HG03066 (cell line): ENCODE data around the gene ZNF497.

Experiments
- ATAC-seq: cut with Tn5 transposase; IDR thresholded peaks from one replicate; pipeline ENCODE4 v1.9.1; 2021; ENCODE audit warnings: low read depth; ENCODE audit not compliant: unreplicated experiment

Gene ZNF497

DNA sequence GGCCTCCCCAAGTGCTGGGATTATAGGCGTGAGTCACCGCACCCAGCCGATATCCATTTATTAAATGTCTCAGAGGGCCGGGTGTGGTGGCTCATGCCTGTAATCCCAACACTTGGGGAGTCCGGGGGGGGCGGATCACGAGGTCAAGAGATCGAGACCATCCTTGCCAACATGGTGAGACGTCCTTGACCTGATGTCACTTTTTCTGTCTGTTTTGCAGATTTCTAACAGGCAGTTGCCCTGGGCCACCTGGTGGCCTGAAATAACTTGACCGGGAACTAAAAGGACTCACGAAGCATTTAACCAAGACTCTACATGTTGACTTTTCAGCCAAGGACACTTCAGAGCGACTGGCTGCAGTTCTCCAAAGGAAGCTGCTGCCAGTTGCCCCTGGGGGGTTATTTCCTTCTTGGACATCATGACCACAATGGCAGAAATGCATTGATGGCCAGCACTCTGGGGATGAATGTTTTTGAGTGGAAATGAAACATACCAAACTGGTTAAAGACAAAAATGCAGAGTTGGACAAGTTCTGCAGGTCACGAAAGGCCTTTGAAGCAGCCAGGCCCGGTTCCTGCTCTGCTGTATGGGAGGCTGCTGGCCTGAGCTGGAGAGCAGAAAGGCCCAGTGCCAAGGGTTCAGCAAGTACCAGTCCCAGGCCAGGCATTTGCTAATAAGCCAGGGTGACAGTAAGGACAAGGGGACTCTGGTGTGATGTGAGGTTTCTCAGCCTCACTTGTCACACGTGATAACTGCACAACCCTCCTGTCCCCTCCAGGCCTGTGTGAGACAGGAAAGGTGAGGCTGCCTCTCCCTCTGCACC, 10.0 kb upstream of the ZNF497 start:
- no peak for ATAC-seq

DNA sequence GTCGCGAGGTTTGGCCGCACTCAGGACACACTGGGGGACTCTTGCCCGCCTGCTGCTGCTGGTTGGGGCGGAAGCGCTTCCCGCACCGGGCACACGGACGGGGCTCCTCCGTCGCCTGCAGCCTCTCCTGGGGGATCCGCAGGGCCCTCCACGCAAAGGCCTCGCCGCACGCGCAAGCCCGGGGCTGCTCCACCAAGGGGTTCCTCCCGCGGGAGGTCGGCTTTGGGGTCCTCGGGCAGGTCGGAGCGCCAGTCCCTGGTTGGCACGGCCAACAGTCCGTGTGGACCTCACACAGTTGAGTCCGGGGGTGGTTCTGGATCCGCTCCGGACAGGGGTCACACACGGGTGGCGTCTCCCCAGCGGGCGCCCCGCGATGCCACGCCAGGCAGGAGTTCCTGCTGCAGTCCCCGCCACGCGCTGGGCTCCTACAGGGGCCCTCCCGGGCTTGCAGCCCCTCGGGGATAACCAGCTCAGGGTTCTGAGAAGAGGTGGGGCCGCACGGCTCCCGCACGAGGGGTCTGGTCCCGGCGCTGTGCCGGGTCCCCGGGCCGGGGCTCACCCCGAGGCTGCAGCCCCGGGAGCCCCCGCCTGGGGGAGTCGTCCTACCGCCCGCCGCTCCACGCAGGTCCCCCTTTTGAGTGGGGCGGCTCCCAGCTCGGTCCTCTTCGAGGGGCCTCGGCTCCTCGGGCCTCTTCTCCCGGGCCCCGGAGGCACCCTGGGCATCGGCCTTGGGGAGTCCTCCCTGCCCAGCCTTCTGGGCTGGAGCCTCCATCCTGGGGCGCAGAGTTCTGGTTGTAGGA, 6.2 kb upstream of the ZNF497 start:
- no peak for ATAC-seq

DNA sequence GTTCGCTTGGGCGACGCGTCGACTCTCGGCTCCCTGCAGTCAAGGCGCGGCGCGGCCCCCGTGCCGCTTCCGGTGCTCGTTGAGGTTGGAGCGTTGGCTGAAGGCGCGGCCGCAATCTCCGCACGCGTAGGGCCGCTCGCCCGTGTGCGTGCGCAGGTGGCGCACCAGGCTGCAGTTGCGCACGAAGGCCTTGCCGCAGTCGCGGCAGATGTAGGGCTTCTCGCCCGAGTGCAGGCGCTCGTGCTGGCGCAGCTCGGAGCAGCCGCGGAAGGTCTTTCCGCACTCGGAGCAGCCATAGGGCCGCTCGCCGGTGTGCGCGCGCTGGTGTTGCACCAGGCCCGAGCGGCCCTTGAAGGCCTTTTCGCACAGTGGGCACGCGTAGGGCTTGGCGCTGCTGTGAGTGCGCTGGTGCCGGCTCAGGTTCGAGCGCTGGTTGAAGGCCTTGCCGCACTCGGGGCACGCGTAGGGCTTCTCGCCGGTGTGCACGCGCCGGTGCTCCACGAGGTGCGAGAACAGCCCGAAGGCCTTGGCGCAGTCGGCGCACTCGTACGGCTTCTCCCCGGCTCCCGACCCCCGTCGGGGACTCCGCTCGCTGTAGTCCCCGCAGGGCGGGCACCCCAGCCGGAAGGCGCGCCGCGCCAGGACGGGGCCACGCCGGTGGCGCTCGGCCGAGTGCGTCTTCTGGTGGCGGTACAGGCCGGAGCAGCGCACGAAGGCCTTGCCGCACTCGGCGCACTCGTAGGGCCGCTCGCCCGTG, 5.3 kb upstream of the ZNF497 start:
- ATAC-seq = no peak

DNA sequence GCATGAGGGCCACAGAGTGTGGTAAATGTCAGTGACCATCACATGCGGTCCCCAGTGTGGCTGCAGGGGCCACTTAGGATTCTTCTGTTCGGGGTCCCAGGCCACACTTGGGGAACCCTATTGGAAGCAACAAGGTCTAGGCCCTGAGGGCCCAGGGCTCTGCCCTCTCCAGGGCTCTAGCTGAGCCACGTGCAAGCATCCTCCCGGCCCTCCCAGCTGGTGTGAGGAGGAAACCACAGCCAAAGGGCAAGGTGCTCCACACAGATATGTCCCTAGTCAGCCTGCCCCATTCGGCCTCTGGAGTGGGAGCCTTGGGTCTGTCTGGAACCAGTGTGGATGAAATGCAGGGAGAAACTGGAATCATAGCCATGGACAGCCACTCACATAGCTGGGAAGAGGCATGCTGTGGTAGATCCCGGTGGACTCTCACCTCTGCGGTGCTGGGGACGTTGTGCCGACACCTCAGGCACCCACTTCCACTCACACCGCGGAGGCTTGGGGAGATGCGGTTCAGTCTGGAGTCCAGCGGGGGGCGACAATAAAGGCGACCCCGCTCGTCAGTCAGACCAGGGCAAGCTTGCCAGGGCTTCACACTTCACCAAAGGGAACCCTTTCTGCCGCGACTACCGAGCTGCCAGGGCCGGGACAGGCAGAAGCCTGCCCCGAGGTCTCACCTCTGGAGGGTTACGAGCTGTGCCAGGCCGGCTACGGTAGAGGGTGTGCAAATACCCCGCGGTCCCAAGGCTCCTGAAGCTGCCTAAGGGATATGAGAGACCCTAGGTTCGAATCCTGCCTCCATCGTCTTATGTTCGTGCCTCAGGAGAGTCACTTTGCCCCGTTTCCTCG, 4.3 kb upstream of the ZNF497 start:
- ATAC-seq = no peak

DNA sequence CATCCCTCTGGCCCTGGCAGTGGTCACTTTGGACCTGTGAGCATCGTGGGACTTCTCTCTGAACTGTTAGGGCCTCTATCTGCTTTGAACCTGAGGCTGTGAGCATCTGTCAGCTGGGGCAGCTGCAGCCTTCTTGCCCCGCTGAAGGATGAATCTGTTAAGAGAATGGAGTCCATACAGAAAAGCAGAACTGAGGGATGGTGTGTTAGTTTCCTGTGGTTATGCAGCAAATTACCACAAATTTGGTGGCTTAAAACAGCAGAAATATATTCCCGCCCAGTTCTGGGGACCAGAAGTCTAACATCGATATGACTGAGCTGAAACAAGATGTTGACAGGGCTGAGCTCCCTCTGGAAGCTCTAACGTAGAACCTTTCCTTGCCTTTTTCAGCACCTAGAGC, 1.6 kb upstream of the ZNF497 start:
- ATAC-seq = no peak

DNA sequence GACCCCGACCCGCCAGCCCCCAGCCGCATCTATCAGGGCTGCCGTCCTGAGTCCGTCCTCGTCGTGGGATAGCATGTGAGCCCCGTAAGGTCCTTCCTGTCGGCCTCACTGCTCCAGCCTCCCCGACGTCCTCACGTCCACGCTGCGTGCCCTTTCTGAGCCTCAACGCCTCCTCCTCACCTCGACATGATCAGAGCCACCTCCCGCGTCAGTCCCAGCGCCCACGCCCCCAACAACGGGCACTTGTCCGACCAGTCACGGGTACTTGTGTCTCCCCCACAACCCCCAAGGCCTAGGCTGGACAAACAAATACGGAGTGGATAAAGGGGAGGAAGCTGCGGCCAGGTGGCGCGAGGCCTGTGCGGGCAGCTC, 665 bp downstream of the ZNF497 start:
- ATAC-seq = no peak

DNA sequence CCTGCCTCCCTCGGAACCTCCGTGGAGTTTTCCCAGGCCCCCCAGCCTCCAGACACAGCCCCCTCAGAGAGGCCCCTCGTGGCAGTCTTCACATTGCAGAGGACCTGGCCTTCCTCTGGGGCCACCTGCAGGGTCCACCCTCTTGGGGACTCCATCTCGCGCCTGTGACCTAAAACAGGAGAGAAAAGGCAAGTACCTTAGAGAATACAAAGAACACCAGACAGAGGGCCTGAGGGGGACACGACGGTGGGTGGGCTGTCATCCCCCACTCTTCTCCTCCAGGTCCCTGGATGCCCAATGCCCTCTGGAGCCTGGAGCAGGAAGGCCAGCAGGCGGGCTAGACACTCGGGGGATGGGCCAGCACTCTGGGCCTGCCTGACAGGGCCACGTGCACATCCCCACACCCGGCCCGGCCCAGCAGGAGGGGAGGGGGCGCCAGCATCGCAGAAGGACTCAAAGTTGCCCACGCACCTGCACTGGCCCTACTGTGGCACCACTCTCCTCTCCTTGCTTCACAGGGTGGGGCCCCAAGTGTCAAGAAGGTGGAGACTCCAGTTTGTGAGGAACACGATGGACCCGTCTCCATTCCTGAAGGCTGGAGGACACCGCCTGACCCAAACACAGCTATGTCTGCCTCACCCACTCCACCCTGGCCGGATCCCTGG, 4.9 kb downstream of the ZNF497 start:
- no peak for ATAC-seq

DNA sequence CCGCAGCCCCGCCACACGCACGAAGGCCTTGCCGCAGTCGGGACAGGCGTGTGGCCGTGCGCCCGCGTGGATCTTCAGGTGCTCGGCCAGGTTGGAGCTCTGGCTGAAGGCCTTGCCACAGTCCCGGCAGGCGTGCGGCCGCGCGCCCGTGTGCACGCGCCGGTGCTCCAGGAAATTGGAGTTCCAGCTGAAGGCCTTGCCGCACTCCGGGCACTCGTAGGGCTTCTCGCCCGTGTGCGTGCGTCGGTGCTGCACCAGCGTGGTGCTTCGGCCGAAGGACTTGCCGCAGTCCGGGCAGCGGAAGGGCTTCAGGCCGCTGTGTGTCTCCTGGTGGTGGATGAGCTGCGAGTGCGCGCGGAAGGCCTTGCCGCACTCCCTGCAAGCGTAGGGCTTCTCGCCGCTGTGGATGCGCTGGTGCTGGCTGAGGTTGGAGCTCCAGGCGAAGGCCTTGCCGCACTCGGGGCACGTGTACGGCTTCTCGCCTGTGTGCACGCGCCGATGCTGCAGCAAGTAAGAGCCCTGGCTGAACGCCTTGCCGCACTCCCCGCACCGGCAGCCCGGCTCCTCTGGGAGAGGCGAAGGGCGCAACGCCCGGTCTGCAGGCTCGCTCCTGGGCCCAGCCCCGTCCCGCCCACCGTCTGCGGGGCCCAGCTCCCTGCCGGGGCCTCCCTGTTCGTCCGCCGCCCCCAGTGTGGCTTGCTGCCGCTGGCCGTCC, 5.6 kb downstream of the ZNF497 start:
- ATAC-seq = no peak

DNA sequence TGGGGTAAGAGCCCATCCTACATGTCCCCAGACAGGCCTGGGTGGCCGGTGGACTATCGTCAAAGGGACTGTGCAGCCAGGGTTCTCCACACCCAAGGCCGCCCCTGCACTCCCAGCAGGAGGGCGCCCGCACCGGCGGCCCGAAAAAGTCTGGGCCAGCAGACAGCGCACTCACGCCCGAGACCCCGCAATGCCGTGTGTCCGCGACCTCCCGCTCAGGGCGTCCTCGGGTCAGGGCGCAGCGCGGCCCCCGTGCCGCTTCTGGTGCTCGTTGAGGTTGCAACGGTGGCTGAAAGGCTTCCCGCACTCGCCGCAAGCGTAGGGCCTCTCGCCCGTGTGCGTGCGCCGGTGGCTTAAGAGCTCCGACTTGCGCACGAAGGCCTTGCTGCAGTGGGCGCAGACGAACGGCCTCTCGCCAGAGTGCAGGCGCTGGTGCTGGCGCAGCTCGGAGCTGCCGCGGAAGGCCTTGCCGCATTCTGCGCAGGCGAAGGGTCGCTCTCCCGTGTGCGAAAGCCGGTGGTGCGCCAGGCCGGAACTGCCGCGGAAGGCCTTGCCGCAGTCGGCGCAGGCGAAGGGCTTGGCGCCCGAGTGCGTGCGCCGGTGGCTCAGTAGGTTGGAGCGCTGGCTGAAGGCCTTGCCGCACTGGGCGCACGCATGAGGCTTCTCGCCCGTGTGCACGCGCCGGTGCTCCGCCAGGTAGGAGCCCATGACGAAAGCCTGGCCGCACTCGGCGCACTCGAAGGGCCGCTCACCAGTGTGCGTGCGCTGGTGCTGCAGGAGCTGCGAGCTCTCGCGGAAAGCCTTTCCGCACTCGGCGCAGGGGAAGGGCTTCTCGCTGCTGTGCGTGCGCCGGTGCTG, 6.4 kb downstream of the ZNF497 start:
- no peak for ATAC-seq

DNA sequence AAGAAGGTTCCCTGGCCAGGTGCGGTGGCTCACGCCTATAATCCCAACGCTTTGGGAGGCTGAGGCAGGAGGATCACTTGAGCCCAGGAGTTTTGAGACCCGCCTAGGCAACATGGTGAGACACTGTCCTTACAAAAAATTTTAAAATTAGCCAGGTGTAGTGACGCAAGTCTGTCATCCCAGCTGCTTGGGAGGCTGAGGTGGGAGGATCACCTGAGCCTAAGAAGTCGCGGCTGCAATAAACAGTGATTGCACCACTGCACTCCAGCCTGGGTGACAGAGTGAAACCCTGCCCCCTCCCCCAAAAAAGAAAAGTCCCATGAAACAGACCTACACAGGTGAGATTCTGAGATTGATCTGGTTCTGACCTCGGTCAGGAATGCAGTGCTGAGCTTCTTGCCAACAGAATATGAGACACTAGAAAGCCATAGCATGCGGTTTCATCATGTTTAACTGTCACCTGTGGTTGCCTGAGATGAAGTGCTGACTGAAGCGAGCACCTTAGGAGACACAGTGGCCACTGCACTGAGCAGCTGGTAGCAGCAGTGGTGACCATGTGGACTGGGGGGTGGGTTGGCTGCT, 7.2 kb downstream of the ZNF497 start:
- no peak for ATAC-seq

DNA sequence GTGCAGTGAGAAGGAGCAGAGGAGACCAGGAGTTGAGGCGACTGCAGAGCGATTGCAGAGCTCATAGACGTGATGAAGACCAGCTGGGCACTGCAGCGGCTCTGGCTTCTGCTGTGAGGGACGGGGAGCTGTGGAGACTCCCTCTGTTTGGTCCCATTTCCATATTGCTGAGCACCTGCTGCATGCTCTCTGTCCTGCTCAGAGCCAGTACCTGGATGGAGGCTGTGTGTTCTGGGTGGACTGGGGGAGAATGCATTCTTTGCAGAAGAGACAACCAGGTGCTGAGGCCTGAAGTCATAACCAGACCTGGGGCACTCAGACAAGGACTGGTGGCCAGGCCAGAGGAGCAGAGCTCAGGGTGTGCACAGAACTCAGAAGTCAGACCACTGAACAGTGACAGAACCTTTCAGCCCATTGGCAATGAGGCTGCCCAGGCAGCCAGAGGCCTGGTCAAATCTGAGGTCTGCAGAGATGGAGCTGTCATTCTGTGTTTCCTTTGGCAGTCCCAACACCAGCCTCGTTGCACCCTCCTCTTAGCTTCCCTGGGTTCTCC, 8.0 kb downstream of the ZNF497 start:
- ATAC-seq = no peak

DNA sequence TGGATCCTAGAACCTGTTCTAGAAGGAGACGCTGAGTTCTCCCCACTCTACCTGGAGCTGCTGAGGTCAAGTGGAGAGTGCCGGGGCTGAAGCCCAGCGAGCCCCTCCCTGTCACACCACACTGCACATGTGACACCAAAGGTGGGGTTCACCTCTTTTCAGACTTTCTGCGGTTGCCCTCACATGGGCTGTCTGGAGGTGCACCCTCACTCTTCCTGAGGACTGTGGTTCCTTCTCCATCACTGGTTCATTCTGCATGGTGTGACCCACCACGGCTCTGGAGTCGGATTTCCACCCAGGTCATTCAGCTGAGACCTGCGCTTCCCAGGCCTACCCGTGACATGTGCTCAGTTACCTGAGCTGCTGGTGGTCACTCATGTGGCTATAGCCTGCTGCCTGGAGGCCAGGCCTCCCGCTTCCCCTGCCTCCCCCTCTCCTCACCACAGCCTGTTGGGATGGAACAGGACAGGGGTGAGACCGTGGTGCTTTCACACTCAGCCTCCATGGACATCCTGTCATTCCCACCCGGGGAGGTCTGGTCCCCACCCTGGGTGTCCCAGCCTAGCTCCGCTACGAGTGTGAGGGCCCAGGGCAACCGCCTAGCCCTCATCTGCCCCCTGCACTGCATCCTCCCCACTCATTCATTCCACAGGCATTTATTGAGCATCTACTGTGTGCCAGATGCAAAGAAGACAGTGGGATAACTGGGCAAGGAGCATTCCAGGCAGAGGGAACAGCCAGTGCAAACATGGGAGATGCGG, 8.7 kb downstream of the ZNF497 start:
- no peak for ATAC-seq

DNA sequence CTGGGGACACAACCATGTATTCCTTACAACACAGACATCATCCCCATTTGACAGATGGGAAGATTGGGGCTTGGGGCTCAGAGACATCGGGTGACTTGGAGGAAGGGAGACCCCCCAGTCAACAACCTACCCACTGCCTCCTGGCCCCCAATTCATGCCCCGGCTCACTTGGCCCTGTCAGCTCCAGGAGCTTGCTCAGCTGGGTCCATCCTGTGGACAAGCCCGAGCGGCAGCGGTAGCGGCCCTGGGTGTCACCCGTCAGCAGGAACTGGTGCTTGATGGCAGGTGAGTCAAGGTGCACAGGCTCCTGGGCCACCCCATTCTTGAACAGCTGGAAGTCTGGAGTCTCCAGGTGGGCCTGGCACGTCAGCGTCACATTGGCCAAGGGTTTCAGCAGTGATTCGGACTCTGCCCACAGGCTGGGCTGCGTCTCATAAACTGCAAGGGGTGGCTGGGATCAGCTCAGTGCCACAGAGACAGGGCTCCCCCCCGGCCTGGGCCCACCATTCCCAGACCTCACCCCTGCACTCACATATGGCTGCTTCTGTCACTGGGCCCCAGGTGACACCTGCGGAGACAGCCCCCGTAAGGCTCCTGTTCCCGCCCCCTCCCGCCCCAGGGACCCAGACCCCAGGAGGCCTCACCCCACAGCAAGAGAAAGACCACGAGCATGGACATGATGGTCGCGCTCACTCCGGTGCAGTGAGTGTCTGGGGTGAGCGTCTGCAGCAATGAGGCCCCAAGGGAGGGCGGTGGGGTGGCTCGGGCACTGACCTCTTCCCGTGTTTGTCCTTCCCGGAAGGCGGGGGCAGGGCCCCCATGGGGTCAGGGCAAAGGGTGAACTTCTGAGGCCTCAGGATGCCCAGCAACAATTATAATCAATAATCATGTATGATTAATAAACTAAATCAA, 9.5 kb downstream of the ZNF497 start, which contains the start of gene A1BG:
A1BG (minus strand) TSS at position 733 of the 912 bp plus-strand sequence; CDS start at position 678, 55 bp downstream.
- ATAC-seq = no peak

DNA sequence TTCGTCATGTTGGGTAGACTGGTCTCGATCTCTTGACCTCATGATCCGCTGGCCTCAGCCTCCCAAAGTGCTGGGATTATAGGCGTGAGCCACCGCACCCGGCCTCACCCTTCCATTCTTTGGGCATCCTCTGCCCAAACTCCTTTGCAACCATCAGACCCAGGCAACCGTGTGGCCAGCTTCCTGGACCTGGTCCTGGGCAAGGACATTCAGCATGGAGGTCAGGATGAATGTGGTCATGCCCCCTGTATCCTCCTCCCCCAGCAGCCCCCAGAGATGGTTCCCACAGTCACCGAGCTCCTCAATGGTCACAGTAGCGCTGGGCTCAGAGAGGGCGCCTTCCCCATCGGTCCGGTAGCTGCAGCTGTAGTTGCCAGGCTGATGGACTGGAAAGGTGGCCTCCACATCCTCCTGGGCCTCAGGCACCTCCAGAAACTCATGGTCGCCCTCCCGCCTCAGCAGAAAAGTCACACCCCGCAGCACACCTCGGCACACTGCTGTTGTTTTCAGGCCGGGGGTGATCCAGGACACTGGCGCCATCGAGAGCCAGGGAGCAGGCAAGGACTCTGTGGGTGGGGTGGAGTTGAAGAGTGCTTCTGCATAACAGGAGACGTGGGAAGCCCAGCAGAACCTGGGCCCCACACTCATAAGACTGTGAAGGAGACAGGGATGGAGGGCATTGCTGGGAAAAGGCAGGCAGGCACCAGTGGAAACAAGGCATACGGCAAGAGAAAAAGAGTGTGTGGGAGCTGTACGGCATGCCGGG, 10.4 kb downstream of the ZNF497 start:
- no peak for ATAC-seq

DNA sequence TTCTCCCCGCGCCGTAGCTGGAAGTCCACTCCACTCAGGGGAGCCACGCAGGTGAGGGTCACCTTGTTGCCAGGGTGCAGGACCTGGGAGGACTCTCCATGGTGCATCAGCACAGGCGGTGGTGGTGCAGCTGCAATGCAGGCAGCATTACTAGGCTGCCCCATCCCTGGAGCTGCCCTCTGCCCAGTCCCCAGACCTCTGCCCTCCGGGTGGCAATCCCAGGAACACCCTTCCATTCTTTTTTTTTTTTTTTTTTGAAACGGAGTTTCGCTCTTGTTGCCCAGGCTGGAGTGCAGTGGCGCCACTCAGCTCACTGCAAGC, 11.0 kb downstream of the ZNF497 start:
- ATAC-seq = no peak
